ENCODE data around the gene GRM2.
A peak's percentile ranks its signal among the peaks of the same experiment; 100 is the strongest.

GRM2 gene

GRCh38 chr3:51692980-51693395 is 13.9 kb upstream of the GRM2 start:
- Histone ChIP-seq H3K18ac (ENCODE audit: low read length) (no peak overlapping the region), H3K79me1 (ENCODE audit: low read length) (no peaks in the 10 kb centered on the region), H4K8ac (ENCODE audit: low read depth, low read length) (no peak overlapping the region), H4K5ac (ENCODE audit: low read length) (no peak overlapping the region), H3K9ac (ENCODE audit: low read length) (no peak overlapping the region), H3K23ac (ENCODE audit: low read length) (no peak overlapping the region), H2BK5ac (ENCODE audit: low read length) (no peak overlapping the region), H3K79me2 (ENCODE audit: control insufficient read depth, insufficient read depth, low read length) (no peaks in the 10 kb centered on the region), H2BK15ac (replicated peaks; ENCODE audit: low read depth) (no peak overlapping the region), H3K56ac (ENCODE audit: low read length) (no peak overlapping the region), H3K4me2 (ENCODE audit: low read length) (no peak overlapping the region), H3K36me3 (ENCODE audit: control insufficient read depth, insufficient read depth, low read length) (no peaks in the 10 kb centered on the region), H3K27me3 (ENCODE audit: insufficient read depth, low read length, poor library complexity) (no peaks in the 10 kb centered on the region), H3K27ac (ENCODE audit: low read depth, low read length) (no peak overlapping the region), H2BK120ac (ENCODE audit: low read depth, low read length) (no peak overlapping the region), H3K4me3 (ENCODE audit: low read length) (no peak overlapping the region), H3K4ac (ENCODE audit: low read depth, low read length) (no peak overlapping the region), H2AK5ac (ENCODE audit: low read length) (no peak overlapping the region), H3K4me1 (ENCODE audit: control insufficient read depth, low read depth, low read length) (no peaks in the 10 kb centered on the region)
- WGBS (ENCODE audit: extremely low coverage, insufficient coverage, low lambda C conversion rate): no CpG with 5 or more reads among the region's 8 CpGs
- no peak for DNase-seq

DNA sequence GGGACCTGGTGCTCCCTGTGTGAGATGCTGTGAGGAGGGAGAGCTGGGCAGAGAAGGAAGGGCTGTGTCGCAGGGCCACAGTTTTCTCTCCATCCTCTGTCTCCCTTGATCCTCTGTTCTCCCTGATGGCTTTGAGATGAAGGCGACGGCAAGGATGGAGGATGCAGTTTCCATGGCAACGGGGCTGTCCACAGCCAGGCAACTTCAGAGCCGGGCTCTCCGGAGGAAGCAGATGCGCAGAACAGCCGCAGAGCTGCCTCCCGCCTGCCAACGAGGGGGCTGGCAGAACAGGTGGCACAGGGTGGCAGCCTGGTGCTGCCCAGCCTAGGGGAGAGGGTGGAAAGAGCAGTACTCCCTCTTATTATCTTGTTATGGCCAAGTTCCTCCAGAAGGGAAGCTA is 9.9 kb upstream of the GRM2 start:
- DNase-seq: no peak
- Histone ChIP-seq H3K79me1 (ENCODE audit: low read length) (no peaks in the 10 kb centered on the region), H2BK120ac (ENCODE audit: low read depth, low read length) (no peak overlapping the region), H4K5ac (ENCODE audit: low read length) (no peak overlapping the region), H3K23ac (ENCODE audit: low read length) (no peak overlapping the region), H3K27me3 (ENCODE audit: insufficient read depth, low read length, poor library complexity) (no peaks in the 10 kb centered on the region), H3K56ac (ENCODE audit: low read length) (no peak overlapping the region), H3K27ac (ENCODE audit: low read depth, low read length) (no peak overlapping the region), H4K8ac (ENCODE audit: low read depth, low read length) (no peak overlapping the region), H2BK15ac (replicated peaks; ENCODE audit: low read depth) (no peak overlapping the region), H3K18ac (ENCODE audit: low read length) (no peak overlapping the region), H3K4me3 (ENCODE audit: low read length) (no peak overlapping the region), H3K36me3 (ENCODE audit: control insufficient read depth, insufficient read depth, low read length) (no peaks in the 10 kb centered on the region), H3K4me1 (ENCODE audit: control insufficient read depth, low read depth, low read length) (no peaks in the 10 kb centered on the region), H3K4ac (ENCODE audit: low read depth, low read length) (no peak overlapping the region), H3K9ac (ENCODE audit: low read length) (no peak overlapping the region), H2BK5ac (ENCODE audit: low read length) (no peak overlapping the region), H3K79me2 (ENCODE audit: control insufficient read depth, insufficient read depth, low read length) (no peaks in the 10 kb centered on the region), H2AK5ac (ENCODE audit: low read length) (no peak overlapping the region), H3K4me2 (ENCODE audit: low read length) (no peak overlapping the region)
- no CpG with 5 or more reads among the region's 10 CpGs for WGBS (ENCODE audit: extremely low coverage, insufficient coverage, low lambda C conversion rate)

GRCh38 chr3:51698209-51698608 is 8.7 kb upstream of the GRM2 start:
- Histone ChIP-seq H2AK5ac (ENCODE audit: low read length) (no peak overlapping the region), H2BK5ac (ENCODE audit: low read length) (no peak overlapping the region), H3K27ac (ENCODE audit: low read depth, low read length) (no peak overlapping the region), H4K8ac (ENCODE audit: low read depth, low read length) (no peak overlapping the region), H3K79me1 (ENCODE audit: low read length) (no peaks in the 10 kb centered on the region), H3K4me1 (ENCODE audit: control insufficient read depth, low read depth, low read length) (peaks cover 3% of the 10 kb centered on the region), H3K27me3 (ENCODE audit: insufficient read depth, low read length, poor library complexity) (no peaks in the 10 kb centered on the region), H3K36me3 (ENCODE audit: control insufficient read depth, insufficient read depth, low read length) (no peaks in the 10 kb centered on the region), H2BK15ac (replicated peaks; ENCODE audit: low read depth) (no peak overlapping the region), H3K4me2 (ENCODE audit: low read length) (no peak overlapping the region), H3K56ac (ENCODE audit: low read length) (no peak overlapping the region), H3K9ac (ENCODE audit: low read length) (no peak overlapping the region), H4K5ac (ENCODE audit: low read length) (no peak overlapping the region), H2BK120ac (ENCODE audit: low read depth, low read length) (no peak overlapping the region), H3K4ac (ENCODE audit: low read depth, low read length) (no peak overlapping the region), H3K18ac (ENCODE audit: low read length) (no peak overlapping the region), H3K23ac (ENCODE audit: low read length) (no peak overlapping the region), H3K79me2 (ENCODE audit: control insufficient read depth, insufficient read depth, low read length) (no peaks in the 10 kb centered on the region), H3K4me3 (ENCODE audit: low read length) (no peak overlapping the region)
- DNase-seq: no peak
- WGBS (ENCODE audit: extremely low coverage, insufficient coverage, low lambda C conversion rate): no CpG with 5 or more reads among the region's 6 CpGs

DNA sequence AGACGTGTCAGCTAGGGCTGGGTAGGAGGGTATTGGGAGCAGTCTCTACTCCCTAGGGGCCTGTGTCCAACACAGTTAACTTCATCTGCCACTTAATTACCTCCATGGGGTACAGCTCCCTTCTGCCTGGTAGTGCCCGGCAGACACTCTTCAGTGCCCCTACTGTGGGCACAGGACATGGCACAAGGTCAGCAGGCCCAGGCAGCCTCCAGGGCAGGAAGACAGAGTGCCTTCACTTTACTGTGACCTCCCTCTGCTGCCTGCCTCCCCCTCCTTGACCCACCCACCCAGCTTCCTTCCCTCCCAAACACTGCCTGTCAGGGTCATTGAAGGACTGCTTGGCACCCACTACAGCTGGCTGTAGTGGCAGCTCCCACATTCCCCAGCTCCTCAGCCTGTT is 6.5 kb upstream of the GRM2 start:
- Histone ChIP-seq H3K4me3 (ENCODE audit: low read length) (no peak overlapping the region), H3K4me2 (ENCODE audit: low read length) (no peak overlapping the region)

GRCh38 chr3:51702156-51702555 is 4.7 kb upstream of the GRM2 start:
- H4K8ac ChIP-seq (ENCODE audit: low read depth, low read length): no peak overlapping the region
- H3K36me3 ChIP-seq (ENCODE audit: control insufficient read depth, insufficient read depth, low read length): no peaks in the 10 kb centered on the region
- no peak overlapping the region for H3K18ac ChIP-seq (ENCODE audit: low read length)
- H4K5ac ChIP-seq (ENCODE audit: low read length): no peak overlapping the region
- H3K23ac ChIP-seq (ENCODE audit: low read length): no peak overlapping the region
- H3K79me1 ChIP-seq (ENCODE audit: low read length): no peaks in the 10 kb centered on the region
- no peak overlapping the region for H2BK15ac ChIP-seq (replicated peaks; ENCODE audit: low read depth)
- DNase-seq: no peak
- no peak overlapping the region for H3K27ac ChIP-seq (ENCODE audit: low read depth, low read length)
- no peak overlapping the region for H3K4ac ChIP-seq (ENCODE audit: low read depth, low read length)
- H2BK5ac ChIP-seq (ENCODE audit: low read length): no peak overlapping the region
- H2AK5ac ChIP-seq (ENCODE audit: low read length): no peak overlapping the region
- H3K4me2 ChIP-seq (ENCODE audit: low read length): no peak overlapping the region
- no peak overlapping the region for H3K4me3 ChIP-seq (ENCODE audit: low read length)
- H3K4me1 ChIP-seq (ENCODE audit: control insufficient read depth, low read depth, low read length): peaks cover 3% of the 10 kb centered on the region
- no peak overlapping the region for H2BK120ac ChIP-seq (ENCODE audit: low read depth, low read length)
- WGBS (ENCODE audit: extremely low coverage, insufficient coverage, low lambda C conversion rate): no CpG with 5 or more reads among the region's 2 CpGs
- no peak overlapping the region for H3K9ac ChIP-seq (ENCODE audit: low read length)
- no peaks in the 10 kb centered on the region for H3K79me2 ChIP-seq (ENCODE audit: control insufficient read depth, insufficient read depth, low read length)
- no peak overlapping the region for H3K56ac ChIP-seq (ENCODE audit: low read length)
- no peaks in the 10 kb centered on the region for H3K27me3 ChIP-seq (ENCODE audit: insufficient read depth, low read length, poor library complexity)

More for the DNA sequence above, 6.5 kb upstream of the GRM2 start:
- H2BK5ac ChIP-seq (ENCODE audit: low read length): no peak overlapping the region
- H3K56ac ChIP-seq (ENCODE audit: low read length): no peak overlapping the region
- H3K79me1 ChIP-seq (ENCODE audit: low read length): no peaks in the 10 kb centered on the region
- WGBS (ENCODE audit: extremely low coverage, insufficient coverage, low lambda C conversion rate): no CpG with 5 or more reads among the region's 2 CpGs
- H4K8ac ChIP-seq (ENCODE audit: low read depth, low read length): no peak overlapping the region
- peaks cover 3% of the 10 kb centered on the region for H3K4me1 ChIP-seq (ENCODE audit: control insufficient read depth, low read depth, low read length)
- H3K23ac ChIP-seq (ENCODE audit: low read length): no peak overlapping the region
- no peak overlapping the region for H2BK15ac ChIP-seq (replicated peaks; ENCODE audit: low read depth)
- no peak overlapping the region for H3K9ac ChIP-seq (ENCODE audit: low read length)
- no peaks in the 10 kb centered on the region for H3K27me3 ChIP-seq (ENCODE audit: insufficient read depth, low read length, poor library complexity)
- no peak overlapping the region for H3K4ac ChIP-seq (ENCODE audit: low read depth, low read length)
- H3K36me3 ChIP-seq (ENCODE audit: control insufficient read depth, insufficient read depth, low read length): no peaks in the 10 kb centered on the region
- no peak overlapping the region for H4K5ac ChIP-seq (ENCODE audit: low read length)
- DNase-seq: no peak
- H3K79me2 ChIP-seq (ENCODE audit: control insufficient read depth, insufficient read depth, low read length): no peaks in the 10 kb centered on the region
- H2AK5ac ChIP-seq (ENCODE audit: low read length): no peak overlapping the region
- H2BK120ac ChIP-seq (ENCODE audit: low read depth, low read length): no peak overlapping the region
- H3K27ac ChIP-seq (ENCODE audit: low read depth, low read length): no peak overlapping the region
- H3K18ac ChIP-seq (ENCODE audit: low read length): no peak overlapping the region

GRCh38 chr3:51703068-51703760 is 3.7 kb upstream of the GRM2 start:
- Histone ChIP-seq H2AK5ac (ENCODE audit: low read length) (no peak overlapping the region), H3K79me2 (ENCODE audit: control insufficient read depth, insufficient read depth, low read length) (no peaks in the 10 kb centered on the region), H3K4me2 (ENCODE audit: low read length) (no peak overlapping the region), H3K27me3 (ENCODE audit: insufficient read depth, low read length, poor library complexity) (peaks cover 4% of the 10 kb centered on the region), H3K56ac (ENCODE audit: low read length) (peak overlapping the region; percentile 7), H3K79me1 (ENCODE audit: low read length) (no peaks in the 10 kb centered on the region), H2BK5ac (ENCODE audit: low read length) (no peak overlapping the region), H4K5ac (ENCODE audit: low read length) (no peak overlapping the region), H3K9ac (ENCODE audit: low read length) (no peak overlapping the region), H3K23ac (ENCODE audit: low read length) (no peak overlapping the region), H2BK120ac (ENCODE audit: low read depth, low read length) (no peak overlapping the region), H2BK15ac (replicated peaks; ENCODE audit: low read depth) (no peak overlapping the region), H3K4me3 (ENCODE audit: low read length) (no peak overlapping the region), H3K36me3 (ENCODE audit: control insufficient read depth, insufficient read depth, low read length) (no peaks in the 10 kb centered on the region), H3K27ac (ENCODE audit: low read depth, low read length) (no peak overlapping the region), H3K18ac (ENCODE audit: low read length) (no peak overlapping the region), H3K4me1 (ENCODE audit: control insufficient read depth, low read depth, low read length) (peaks cover 4% of the 10 kb centered on the region), H3K4ac (ENCODE audit: low read depth, low read length) (no peak overlapping the region), H4K8ac (ENCODE audit: low read depth, low read length) (no peak overlapping the region)
- no peak for DNase-seq
- WGBS (ENCODE audit: extremely low coverage, insufficient coverage, low lambda C conversion rate): no CpG with 5 or more reads among the region's 6 CpGs

Measured in mesendoderm (in vitro differentiated cells).